NCI-H2196 (cell line): Measurements from ENCODE around the gene NSD2.

Experiments
- DNase-seq: peaks from one replicate; lab custom pipeline; 2025; ENCODE audit not compliant: unreplicated experiment; lab: John Stamatoyannopoulos, UW

NSD2 gene

GRCh38 chr4:1939664-1940509 lies 68.7 kb downstream of the NSD2 start:
- DNase-seq, result peak; percentile 43

GRCh38 chr4:1940566-1940965 lies 69.4 kb downstream of the NSD2 start:
- DNase-seq, result no peak

GRCh38 chr4:1943928-1944327 lies 72.7 kb downstream of the NSD2 start:
- no peak for DNase-seq

- DNase-seq, result no peak
Measured at GRCh38 chr4:1945124-1945895, 74.1 kb downstream of the NSD2 start.

GRCh38 chr4:1945912-1946311 lies 74.7 kb downstream of the NSD2 start:
- DNase-seq, result no peak

GRCh38 chr4:1948232-1948631 lies 77.0 kb downstream of the NSD2 start:
- no peak for DNase-seq

- no peak for DNase-seq
Measured at GRCh38 chr4:1948892-1949436, 77.8 kb downstream of the NSD2 start.

GRCh38 chr4:1950369-1950768 lies 79.2 kb downstream of the NSD2 start:
- no peak for DNase-seq

- DNase-seq, result no peak
Measured at GRCh38 chr4:1952058-1952700, 81.0 kb downstream of the NSD2 start.

GRCh38 chr4:1952719-1953118 lies 81.5 kb downstream of the NSD2 start:
- DNase-seq, result no peak

GRCh38 chr4:1953335-1953734 lies 82.1 kb downstream of the NSD2 start:
- no peak for DNase-seq

GRCh38 chr4:1956631-1957030 lies 85.4 kb downstream of the NSD2 start:
- no peak for DNase-seq

- DNase-seq, result no peak
Measured at GRCh38 chr4:1958276-1959103, 87.3 kb downstream of the NSD2 start.

GRCh38 chr4:1959104-1959384 lies 87.9 kb downstream of the NSD2 start:
- DNase-seq, result no peak

GRCh38 chr4:1960170-1960825 lies 89.1 kb downstream of the NSD2 start:
- DNase-seq, result no peak

- no peak for DNase-seq
Measured at GRCh38 chr4:1961038-1961437, 89.8 kb downstream of the NSD2 start.

- peak; percentile 42 for DNase-seq
Measured at GRCh38 chr4:1961563-1961962, 90.4 kb downstream of the NSD2 start.

GRCh38 chr4:1962980-1963379 lies 91.8 kb downstream of the NSD2 start:
- DNase-seq, result no peak

GRCh38 chr4:1964443-1964842 lies 93.2 kb downstream of the NSD2 start:
- no peak for DNase-seq

- DNase-seq, result no peak
Measured at GRCh38 chr4:1964971-1965370, 93.8 kb downstream of the NSD2 start.
